Amygdala (tissue), 56 donors: ENCODE data around the gene FOXJ3.

Experiments
- DNase-seq, 56 donors: peaks; one replicate each; lab custom pipeline; 2025; lab: John Stamatoyannopoulos, UW

FOXJ3 gene

GRCh38 chr1:42335050-42335808 is at the start of gene FOXJ3:
TSS of gene FOXJ3 (minus strand) at chr1:42335235. CDS start at chr1:42311093, 24,142 bp downstream.
- peak; percentile 39 to 92 (median 84) for DNase-seq

- no peak for DNase-seq
Observed at GRCh38 chr1:42381280-42381673, 46.2 kb upstream of the FOXJ3 start.

- DNase-seq = peak in 50 of 56 donors; percentile 6 to 73 (median 38)
Observed at GRCh38 chr1:42380586-42381279, 45.7 kb upstream of the FOXJ3 start, which contains the start of gene RIMKLA. TSS of gene RIMKLA (plus strand) at chr1:42380792. CDS start at chr1:42380935, 143 bp downstream.

DNA sequence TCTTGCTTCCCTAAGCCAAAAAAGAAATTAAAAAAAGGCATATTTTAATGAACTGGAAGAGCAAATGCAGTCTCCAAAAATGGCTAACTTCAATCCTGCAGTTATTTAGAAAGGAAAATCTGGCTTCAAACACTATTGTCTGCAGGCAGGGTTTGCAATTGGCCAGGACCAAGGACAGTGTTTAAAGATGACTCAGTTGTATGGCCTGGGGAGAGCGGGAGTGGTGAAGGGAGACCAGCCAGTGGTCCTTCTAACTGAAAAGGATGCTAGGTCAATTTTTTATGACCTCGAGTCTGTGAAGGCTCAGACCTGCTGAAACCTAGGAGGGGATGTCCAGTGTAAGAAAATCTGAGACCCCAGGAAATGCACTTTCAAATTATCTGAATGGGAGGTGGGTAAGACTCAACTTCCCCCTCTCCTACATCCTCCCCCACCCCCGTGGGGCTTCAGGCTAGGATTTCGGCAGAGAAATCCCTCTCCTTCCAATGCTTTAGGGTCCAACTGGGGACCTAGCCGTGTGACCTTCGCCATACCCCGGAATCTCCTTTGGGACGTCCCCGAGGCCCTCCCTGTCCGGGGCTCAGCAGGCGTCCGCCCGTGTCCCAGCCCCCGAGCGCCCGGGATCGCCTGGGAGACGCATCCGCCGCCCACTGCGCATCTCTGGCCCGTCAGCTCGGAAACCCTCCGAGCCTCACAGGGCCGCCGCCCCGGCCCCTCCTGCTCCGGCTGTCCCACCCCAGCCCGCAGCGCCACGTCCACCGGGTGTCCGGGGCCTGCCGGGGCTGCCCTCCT is 45.0 kb upstream of the FOXJ3 start:
- DNase-seq = peak in 2 of 56 donors; percentile 5 to 13

DNA sequence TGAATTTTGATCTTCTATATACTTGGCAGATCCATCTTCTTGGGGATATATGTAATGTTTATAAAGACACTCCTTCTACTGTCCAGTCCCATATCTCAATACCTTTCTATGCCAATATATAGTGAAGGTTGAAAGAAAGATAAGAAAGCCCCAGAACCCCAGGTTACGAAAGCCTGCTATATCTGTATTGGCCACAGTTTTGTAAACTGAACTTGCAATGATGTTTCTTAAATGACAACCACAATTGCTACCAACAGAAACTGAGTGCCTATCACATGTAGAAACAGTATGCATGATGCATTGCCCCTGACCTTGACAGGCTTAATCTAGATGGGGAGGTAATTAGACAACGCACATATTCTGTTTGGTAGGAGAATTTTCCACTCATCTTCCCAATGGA is 37.8 kb upstream of the FOXJ3 start:
- no peak for DNase-seq

DNA sequence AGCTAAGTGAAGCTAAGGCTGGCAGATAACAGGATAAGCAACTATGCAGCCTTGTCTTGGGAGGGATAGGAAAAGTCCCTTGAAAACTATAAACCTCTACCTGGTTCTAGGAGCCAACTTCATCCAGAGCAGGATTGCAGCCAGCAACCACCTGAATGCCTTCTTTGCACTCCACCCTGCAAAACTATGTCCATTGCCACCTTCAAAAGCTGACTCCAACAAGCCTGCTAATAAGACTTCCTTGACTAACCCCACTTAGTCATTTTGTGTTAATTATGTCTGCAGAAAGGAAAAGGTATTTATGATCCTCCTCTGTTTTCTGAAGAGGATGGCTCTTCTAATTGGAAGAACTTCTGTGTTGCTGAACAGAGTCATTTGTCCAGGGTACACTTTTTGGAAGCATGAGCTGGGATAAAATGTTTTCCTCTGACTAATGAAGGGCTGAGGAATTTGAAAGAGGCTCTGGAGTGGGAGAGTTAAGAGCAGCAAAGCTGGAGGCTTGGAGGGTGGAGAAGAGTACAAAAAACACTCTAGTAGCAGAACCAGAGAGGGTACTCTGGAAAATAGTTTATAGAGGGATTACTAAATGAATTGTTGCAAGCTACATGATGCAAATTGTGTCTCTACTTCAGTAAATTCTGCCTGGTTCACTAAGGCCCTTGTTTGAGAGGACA is 36.0 kb upstream of the FOXJ3 start:
- no peak for DNase-seq

DNA sequence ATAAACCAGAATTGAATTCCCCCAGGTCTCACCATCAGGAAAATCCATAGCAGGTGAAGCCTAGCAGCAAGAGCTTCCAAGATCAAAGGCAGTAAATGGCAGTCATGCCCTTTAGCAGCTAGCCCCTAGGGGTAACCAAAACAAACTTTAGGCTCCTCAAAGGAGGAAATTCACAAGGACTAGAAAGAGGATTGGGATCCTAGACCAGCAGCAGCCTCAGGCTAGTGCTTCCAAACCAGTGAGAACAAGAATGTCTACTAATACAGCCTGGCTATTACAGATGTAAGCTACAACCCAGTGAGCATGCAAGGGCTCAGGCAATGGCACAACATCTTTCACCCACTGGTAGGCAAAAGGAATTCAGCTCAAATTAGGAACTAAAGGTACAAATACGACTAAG is 34.4 kb upstream of the FOXJ3 start:
- no peak for DNase-seq

DNA sequence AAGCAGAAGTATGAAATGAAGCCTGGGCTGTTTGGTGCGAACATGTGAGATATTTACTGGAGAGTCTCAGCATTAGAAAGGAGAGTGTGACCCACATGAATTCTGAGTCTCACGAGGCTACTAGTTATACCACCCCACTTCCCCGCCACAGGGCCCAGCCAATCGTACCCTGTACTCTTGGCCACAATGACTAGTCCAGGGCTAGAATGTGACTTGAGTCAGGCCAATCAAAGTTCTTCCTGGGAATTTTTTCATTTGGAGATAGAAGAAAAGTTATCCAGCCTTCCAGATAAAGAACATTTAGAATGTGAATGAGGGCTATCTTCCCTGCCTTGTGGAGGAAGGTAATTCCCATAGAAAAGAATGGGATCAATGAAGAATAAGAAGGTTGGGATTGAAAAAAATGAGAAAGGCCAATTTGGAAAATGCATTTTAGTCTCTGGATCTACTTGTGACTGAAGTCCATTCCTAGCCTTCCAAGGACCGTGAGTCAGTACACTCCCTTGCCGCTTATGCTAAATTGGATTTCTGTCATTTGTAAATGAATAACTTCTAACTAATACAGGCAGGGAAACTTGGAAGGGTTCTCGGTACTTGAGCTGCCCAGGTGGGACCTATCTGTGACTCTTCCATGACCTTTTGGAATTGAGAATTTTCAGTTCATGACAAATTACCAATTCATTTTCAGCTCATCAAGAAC is 33.2 kb upstream of the FOXJ3 start:
- no peak for DNase-seq

- DNase-seq = no peak
Observed at GRCh38 chr1:42365118-42365517, 30.1 kb upstream of the FOXJ3 start.

DNA sequence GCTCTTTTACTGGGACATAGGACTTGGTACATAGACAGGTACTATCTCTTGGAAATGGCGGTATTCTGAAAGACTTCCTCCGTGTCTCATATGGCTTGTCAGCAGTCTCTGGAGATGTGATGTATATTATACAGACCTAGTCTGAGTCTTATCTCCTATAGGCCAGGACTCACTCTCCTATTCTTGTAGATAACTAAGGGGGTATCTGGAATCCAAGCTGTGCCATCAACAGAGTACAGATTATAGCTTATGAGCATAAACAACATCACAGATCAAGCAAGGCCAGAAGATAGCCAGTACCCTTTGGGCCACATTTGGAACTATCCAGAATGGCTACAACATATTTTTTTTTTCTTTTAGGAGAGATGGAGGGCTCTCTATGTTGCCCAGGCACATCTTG is 29.5 kb upstream of the FOXJ3 start:
- no peak for DNase-seq

DNA sequence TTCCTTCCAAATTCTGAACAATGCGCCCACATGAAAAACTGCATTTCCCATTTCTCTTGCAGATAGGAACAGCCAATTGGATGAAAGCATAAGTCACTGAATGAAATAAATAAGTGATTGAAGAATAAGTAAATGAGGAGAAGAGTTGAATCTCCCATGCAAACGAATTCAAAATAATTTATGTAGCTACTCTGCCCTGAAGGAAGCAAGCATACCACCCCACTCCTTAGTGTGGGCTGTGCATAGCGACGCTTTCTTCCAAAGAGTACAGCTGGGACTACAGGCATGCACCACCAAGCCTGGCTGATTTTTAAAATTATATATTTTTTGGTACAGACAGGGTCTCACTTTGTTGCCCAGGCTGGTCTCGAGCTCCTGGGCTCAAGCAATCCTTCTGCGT is 29.1 kb upstream of the FOXJ3 start:
- DNase-seq = no peak

GRCh38 chr1:42359466-42359865 is 24.4 kb upstream of the FOXJ3 start:
- no peak for DNase-seq

GRCh38 chr1:42358791-42359190 is 23.8 kb upstream of the FOXJ3 start:
- DNase-seq = no peak

DNA sequence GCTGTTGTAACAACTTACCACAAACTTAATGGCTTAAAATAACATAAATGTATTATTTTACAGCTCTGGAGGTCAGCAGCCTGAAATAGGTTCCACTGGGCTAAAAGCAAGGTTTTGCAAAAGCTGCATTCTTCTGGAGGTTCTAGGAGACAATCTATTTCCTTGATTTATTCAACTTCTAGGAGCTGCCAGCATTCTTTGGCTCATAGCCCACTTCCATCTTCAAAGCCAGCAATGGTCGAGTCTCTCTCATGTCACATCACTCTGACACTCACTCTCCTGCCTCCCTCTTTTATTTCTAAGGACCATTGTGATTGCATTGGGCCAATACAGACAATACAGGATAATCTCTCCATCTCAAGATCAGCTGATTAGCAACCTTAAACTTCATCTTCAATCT is 15.1 kb upstream of the FOXJ3 start:
- no peak for DNase-seq

GRCh38 chr1:42348498-42348897 is 13.5 kb upstream of the FOXJ3 start:
- peak in 5 of 56 donors; percentile 6 to 21 (median 8) for DNase-seq

DNA sequence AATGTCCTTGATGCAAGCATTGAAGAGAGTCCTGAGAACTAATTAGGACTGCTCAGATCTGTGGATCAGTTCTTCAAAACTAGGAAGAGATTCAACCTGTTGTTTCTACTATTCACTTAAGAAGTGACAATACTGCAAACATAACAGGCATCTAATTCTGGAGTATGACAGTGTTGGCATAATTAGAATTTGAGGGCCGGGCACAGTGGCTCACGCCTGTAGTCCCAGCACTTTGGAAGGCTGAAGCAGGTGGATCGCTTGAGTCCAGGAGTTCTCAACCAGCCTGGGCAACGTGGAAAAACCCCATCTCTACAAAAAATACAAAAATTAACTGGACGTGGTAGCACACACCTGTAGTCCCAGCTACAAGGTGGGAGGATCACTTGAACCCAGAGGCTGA is 8.0 kb upstream of the FOXJ3 start:
- DNase-seq = no peak

DNA sequence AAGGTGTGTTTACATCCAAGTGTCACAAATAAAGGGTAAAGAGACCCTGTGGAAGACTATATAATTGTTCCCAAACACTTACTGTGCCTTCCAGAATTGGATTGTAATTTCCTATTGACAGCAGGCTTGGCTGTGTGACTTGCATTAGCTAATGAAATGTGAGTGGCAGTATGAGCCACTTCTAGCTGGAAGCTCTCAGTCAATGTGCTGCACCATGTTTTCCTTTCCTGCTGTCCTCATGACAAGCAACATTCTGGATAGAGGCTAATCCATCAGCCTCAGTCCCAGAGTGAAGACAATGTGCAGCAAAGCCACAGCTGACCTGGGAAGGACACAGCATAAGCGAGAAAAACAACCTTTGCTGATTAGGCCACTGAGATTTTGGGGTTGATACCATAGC is 5.9 kb upstream of the FOXJ3 start:
- no peak for DNase-seq

- DNase-seq = no peak
Observed at GRCh38 chr1:42340093-42340492, 5.1 kb upstream of the FOXJ3 start.

GRCh38 chr1:42336978-42337377 is 1.9 kb upstream of the FOXJ3 start:
- no peak for DNase-seq
